GM10847 (cell line): ENCODE results near the gene DTNB.

ENCODE experiments used
- POLR2A ChIP-seq: IDR thresholded peaks from 2 replicates; pipeline ENCODE4 v1.6.1; 2011; ENCODE audit not compliant: insufficient read length; ENCODE audit errors: extremely low read depth

Gene DTNB

GRCh38 chr2:25586726-25587144, 86.6 kb downstream of the DTNB start:
- no peak for TF ChIP-seq POLR2A

- no peak for TF ChIP-seq POLR2A
Observed at GRCh38 chr2:25585189-25585588, 88.2 kb downstream of the DTNB start.

- TF ChIP-seq POLR2A: no peak
Observed at GRCh38 chr2:25582077-25582830, 91.1 kb downstream of the DTNB start.

- TF ChIP-seq POLR2A: no peak
Observed at GRCh38 chr2:25576596-25576995, 96.8 kb downstream of the DTNB start.

GRCh38 chr2:25572638-25573037, 100.7 kb downstream of the DTNB start:
- no peak for TF ChIP-seq POLR2A

- TF ChIP-seq POLR2A: no peak
Observed at GRCh38 chr2:25570161-25570845, 103.1 kb downstream of the DTNB start.

GRCh38 chr2:25567406-25567805, 106.0 kb downstream of the DTNB start:
- no peak for TF ChIP-seq POLR2A

GRCh38 chr2:25566694-25567093, 106.7 kb downstream of the DTNB start:
- TF ChIP-seq POLR2A: no peak

- no peak for TF ChIP-seq POLR2A
Observed at GRCh38 chr2:25566094-25566493, 107.3 kb downstream of the DTNB start.

- TF ChIP-seq POLR2A: no peak
Observed at GRCh38 chr2:25561136-25561850, 112.1 kb downstream of the DTNB start.

GRCh38 chr2:25559148-25559547, 114.2 kb downstream of the DTNB start:
- TF ChIP-seq POLR2A: no peak

GRCh38 chr2:25558262-25558661, 115.1 kb downstream of the DTNB start:
- no peak for TF ChIP-seq POLR2A

- no peak for TF ChIP-seq POLR2A
Observed at GRCh38 chr2:25557179-25558036, 116.0 kb downstream of the DTNB start.

- TF ChIP-seq POLR2A: no peak
Observed at GRCh38 chr2:25552318-25552717, 121.1 kb downstream of the DTNB start.

GRCh38 chr2:25551316-25551715, 122.1 kb downstream of the DTNB start:
- no peak for TF ChIP-seq POLR2A
